Endothelial cell of umbilical vein (primary cell): Measurements from ENCODE around the gene TARBP1.

ENCODE experiments used
- CTCF ChIP-seq, 2 donors: IDR thresholded peaks; 1 replicate in 1 of 2; 2 replicates in 1 of 2; pipeline ENCODE4 v1.5.1; 2011; ENCODE audit warnings: low read length in 2 of 2, mild to moderate bottlenecking in 2 of 2, moderate library complexity in 2 of 2, control low read depth in 1 of 2, inconsistent platforms in 1 of 2, low read depth in 1 of 2; ENCODE audit not compliant: insufficient read depth in 1 of 2; ENCODE audit errors: extremely low read depth in 1 of 2
- EZH2 ChIP-seq: IDR thresholded peaks from 2 replicates; pipeline ENCODE4 v1.6.1; 2012; ENCODE audit warnings: borderline replicate concordance, low read depth, mild to moderate bottlenecking, moderate library complexity, low read length, inconsistent platforms; ENCODE audit not compliant: severe bottlenecking
- GATA2 ChIP-seq: IDR thresholded peaks from 2 replicates; pipeline ENCODE4 v1.7.0; 2011; ENCODE audit warnings: low read depth, mild to moderate bottlenecking, moderate library complexity, mixed read lengths, low read length; ENCODE audit not compliant: insufficient read length, insufficient read depth
- MAX ChIP-seq: IDR thresholded peaks from 2 replicates; pipeline ENCODE4 v1.6.1; 2011; ENCODE audit not compliant: insufficient read depth, insufficient read length
- MYC ChIP-seq: IDR thresholded peaks from one replicate; pipeline ENCODE4 v1.6.1; 2011; ENCODE audit warnings: mild to moderate bottlenecking, low read depth, low read length
- POLR2A ChIP-seq: IDR thresholded peaks from 2 replicates; pipeline ENCODE4 v1.6.1; 2012; ENCODE audit warnings: low read depth, mild to moderate bottlenecking, control low read depth, low read length
- POLR2AphosphoS5 ChIP-seq: IDR thresholded peaks from 2 replicates; pipeline ENCODE4 v1.6.1; 2012; ENCODE audit warnings: low read depth, mild to moderate bottlenecking, control low read depth, low read length, moderate library complexity; ENCODE audit not compliant: insufficient read depth

GRCh38 chr1:234357831-234358230 lies 121.1 kb downstream of the TARBP1 start:
- TF ChIP-seq GATA2 = no peak
- no peak for TF ChIP-seq CTCF (IDR thresholded peaks at IDR 0.05; ENCODE audit: extremely low read depth in 1 of 2, insufficient read depth in 1 of 2, low read depth in 1 of 2, low read length in 2 of 2)
- no peak for TF ChIP-seq MAX
- TF ChIP-seq EZH2 = no peak
- no peak for TF ChIP-seq MYC
- TF ChIP-seq POLR2A = no peak
- TF ChIP-seq POLR2AphosphoS5 = no peak
